ENCODE results near the gene VARS1.
"Not testable (repeated sequence)": the region's sequence is repeated elsewhere in the genome, so short reads cannot be mapped to it uniquely, and the experiment has no call there.

GRCh38 chr6:31801031-31801927, 5.7 kb upstream of the VARS1 start:
- TF ChIP-seq POLR2AphosphoS5 (IDR thresholded peaks at IDR 0.05; ENCODE audit: low read depth); EZH2phosphoT487 (IDR thresholded peaks at IDR 0.05; ENCODE audit: unreplicated experiment); EZH2 (IDR thresholded peaks at IDR 0.05; ENCODE audit: low read depth, unreplicated experiment); ZNF331 (CRISPR knock-in tag; IDR thresholded peaks at IDR 0.05; ENCODE audit: low read depth); ETS1 (IDR thresholded peaks at IDR 0.05); JUNB (IDR thresholded peaks at IDR 0.05; ENCODE audit: unreplicated experiment); CREB1 (CRISPR knock-in tag; IDR thresholded peaks at IDR 0.05; ENCODE audit: low read depth); ZNF114 (CRISPR knock-in tag; IDR thresholded peaks at IDR 0.05); STAT1 (IDR thresholded peaks at IDR 0.05; ENCODE audit: unreplicated experiment); NANOG (IDR thresholded peaks at IDR 0.05; ENCODE audit: borderline replicate concordance): not testable (repeated sequence)
- TF ChIP-seq, protein P1, sequence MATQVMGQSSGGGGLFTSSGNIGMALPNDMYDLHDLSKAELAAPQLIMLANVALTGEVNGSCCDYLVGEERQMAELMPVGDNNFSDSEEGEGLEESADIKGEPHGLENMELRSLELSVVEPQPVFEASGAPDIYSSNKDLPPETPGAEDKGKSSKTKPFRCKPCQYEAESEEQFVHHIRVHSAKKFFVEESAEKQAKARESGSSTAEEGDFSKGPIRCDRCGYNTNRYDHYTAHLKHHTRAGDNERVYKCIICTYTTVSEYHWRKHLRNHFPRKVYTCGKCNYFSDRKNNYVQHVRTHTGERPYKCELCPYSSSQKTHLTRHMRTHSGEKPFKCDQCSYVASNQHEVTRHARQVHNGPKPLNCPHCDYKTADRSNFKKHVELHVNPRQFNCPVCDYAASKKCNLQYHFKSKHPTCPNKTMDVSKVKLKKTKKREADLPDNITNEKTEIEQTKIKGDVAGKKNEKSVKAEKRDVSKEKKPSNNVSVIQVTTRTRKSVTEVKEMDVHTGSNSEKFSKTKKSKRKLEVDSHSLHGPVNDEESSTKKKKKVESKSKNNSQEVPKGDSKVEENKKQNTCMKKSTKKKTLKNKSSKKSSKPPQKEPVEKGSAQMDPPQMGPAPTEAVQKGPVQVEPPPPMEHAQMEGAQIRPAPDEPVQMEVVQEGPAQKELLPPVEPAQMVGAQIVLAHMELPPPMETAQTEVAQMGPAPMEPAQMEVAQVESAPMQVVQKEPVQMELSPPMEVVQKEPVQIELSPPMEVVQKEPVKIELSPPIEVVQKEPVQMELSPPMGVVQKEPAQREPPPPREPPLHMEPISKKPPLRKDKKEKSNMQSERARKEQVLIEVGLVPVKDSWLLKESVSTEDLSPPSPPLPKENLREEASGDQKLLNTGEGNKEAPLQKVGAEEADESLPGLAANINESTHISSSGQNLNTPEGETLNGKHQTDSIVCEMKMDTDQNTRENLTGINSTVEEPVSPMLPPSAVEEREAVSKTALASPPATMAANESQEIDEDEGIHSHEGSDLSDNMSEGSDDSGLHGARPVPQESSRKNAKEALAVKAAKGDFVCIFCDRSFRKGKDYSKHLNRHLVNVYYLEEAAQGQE (IDR thresholded peaks at IDR 0.05; ENCODE audit: unreplicated experiment) = not testable (repeated sequence)
- TF ChIP-seq, protein P2, sequence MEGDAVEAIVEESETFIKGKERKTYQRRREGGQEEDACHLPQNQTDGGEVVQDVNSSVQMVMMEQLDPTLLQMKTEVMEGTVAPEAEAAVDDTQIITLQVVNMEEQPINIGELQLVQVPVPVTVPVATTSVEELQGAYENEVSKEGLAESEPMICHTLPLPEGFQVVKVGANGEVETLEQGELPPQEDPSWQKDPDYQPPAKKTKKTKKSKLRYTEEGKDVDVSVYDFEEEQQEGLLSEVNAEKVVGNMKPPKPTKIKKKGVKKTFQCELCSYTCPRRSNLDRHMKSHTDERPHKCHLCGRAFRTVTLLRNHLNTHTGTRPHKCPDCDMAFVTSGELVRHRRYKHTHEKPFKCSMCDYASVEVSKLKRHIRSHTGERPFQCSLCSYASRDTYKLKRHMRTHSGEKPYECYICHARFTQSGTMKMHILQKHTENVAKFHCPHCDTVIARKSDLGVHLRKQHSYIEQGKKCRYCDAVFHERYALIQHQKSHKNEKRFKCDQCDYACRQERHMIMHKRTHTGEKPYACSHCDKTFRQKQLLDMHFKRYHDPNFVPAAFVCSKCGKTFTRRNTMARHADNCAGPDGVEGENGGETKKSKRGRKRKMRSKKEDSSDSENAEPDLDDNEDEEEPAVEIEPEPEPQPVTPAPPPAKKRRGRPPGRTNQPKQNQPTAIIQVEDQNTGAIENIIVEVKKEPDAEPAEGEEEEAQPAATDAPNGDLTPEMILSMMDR (conservative IDR thresholded peaks at IDR 0.05; ENCODE audit: low read depth in 2 of 2) = not testable (repeated sequence)
- TF ChIP-seq, protein P3, sequence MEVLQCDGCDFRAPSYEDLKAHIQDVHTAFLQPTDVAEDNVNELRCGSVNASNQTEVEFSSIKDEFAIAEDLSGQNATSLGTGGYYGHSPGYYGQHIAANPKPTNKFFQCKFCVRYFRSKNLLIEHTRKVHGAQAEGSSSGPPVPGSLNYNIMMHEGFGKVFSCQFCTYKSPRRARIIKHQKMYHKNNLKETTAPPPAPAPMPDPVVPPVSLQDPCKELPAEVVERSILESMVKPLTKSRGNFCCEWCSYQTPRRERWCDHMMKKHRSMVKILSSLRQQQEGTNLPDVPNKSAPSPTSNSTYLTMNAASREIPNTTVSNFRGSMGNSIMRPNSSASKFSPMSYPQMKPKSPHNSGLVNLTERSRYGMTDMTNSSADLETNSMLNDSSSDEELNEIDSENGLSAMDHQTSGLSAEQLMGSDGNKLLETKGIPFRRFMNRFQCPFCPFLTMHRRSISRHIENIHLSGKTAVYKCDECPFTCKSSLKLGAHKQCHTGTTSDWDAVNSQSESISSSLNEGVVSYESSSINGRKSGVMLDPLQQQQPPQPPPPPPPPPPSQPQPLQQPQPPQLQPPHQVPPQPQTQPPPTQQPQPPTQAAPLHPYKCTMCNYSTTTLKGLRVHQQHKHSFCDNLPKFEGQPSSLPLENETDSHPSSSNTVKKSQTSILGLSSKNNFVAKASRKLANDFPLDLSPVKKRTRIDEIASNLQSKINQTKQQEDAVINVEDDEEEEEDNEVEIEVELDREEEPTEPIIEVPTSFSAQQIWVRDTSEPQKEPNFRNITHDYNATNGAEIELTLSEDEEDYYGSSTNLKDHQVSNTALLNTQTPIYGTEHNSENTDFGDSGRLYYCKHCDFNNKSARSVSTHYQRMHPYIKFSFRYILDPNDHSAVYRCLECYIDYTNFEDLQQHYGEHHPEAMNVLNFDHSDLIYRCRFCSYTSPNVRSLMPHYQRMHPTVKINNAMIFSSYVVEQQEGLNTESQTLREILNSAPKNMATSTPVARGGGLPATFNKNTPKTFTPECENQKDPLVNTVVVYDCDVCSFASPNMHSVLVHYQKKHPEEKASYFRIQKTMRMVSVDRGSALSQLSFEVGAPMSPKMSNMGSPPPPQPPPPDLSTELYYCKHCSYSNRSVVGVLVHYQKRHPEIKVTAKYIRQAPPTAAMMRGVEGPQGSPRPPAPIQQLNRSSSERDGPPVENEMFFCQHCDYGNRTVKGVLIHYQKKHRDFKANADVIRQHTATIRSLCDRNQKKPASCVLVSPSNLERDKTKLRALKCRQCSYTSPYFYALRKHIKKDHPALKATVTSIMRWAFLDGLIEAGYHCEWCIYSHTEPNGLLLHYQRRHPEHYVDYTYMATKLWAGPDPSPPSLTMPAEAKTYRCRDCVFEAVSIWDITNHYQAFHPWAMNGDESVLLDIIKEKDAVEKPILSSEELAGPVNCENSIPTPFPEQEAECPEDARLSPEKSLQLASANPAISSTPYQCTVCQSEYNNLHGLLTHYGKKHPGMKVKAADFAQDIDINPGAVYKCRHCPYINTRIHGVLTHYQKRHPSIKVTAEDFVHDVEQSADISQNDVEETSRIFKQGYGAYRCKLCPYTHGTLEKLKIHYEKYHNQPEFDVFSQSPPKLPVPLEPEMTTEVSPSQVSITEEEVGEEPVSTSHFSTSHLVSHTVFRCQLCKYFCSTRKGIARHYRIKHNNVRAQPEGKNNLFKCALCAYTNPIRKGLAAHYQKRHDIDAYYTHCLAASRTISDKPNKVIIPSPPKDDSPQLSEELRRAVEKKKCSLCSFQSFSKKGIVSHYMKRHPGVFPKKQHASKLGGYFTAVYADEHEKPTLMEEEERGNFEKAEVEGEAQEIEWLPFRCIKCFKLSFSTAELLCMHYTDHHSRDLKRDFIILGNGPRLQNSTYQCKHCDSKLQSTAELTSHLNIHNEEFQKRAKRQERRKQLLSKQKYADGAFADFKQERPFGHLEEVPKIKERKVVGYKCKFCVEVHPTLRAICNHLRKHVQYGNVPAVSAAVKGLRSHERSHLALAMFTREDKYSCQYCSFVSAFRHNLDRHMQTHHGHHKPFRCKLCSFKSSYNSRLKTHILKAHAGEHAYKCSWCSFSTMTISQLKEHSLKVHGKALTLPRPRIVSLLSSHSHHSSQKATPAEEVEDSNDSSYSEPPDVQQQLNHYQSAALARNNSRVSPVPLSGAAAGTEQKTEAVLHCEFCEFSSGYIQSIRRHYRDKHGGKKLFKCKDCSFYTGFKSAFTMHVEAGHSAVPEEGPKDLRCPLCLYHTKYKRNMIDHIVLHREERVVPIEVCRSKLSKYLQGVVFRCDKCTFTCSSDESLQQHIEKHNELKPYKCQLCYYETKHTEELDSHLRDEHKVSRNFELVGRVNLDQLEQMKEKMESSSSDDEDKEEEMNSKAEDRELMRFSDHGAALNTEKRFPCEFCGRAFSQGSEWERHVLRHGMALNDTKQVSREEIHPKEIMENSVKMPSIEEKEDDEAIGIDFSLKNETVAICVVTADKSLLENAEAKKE (CRISPR knock-in tag; IDR thresholded peaks at IDR 0.05) = not testable (repeated sequence)

All from GM23338 (cell line).